22Rv1 (cell line): ENCODE measurements around the gene ROR1.

Experiments
- H3K27ac ChIP-seq: fragments of 450-650 bp; 2 replicates; pipeline ENCODE4 v1.5.1; 2017
- ZFX ChIP-seq: fragments of 450-650 bp; IDR thresholded peaks from 2 replicates; pipeline ENCODE4 v1.6.1; 2017; ENCODE audit warnings: antibody characterized with exemption, borderline replicate concordance
- TF ChIP-seq, protein P1 (sequence below): fragments of 450-650 bp; IDR thresholded peaks from 2 replicates; pipeline ENCODE4 v1.5.1; 2017; ENCODE audit warnings: mild to moderate bottlenecking

Gene ROR1

GRCh38 chr1:63858153-63858552 lies 84.3 kb downstream of the ROR1 start:
- no peak overlapping the region for H3K27ac ChIP-seq
- TF ChIP-seq ZFX, result no peak
- TF ChIP-seq, protein P1, sequence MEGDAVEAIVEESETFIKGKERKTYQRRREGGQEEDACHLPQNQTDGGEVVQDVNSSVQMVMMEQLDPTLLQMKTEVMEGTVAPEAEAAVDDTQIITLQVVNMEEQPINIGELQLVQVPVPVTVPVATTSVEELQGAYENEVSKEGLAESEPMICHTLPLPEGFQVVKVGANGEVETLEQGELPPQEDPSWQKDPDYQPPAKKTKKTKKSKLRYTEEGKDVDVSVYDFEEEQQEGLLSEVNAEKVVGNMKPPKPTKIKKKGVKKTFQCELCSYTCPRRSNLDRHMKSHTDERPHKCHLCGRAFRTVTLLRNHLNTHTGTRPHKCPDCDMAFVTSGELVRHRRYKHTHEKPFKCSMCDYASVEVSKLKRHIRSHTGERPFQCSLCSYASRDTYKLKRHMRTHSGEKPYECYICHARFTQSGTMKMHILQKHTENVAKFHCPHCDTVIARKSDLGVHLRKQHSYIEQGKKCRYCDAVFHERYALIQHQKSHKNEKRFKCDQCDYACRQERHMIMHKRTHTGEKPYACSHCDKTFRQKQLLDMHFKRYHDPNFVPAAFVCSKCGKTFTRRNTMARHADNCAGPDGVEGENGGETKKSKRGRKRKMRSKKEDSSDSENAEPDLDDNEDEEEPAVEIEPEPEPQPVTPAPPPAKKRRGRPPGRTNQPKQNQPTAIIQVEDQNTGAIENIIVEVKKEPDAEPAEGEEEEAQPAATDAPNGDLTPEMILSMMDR, result no peak

DNA sequence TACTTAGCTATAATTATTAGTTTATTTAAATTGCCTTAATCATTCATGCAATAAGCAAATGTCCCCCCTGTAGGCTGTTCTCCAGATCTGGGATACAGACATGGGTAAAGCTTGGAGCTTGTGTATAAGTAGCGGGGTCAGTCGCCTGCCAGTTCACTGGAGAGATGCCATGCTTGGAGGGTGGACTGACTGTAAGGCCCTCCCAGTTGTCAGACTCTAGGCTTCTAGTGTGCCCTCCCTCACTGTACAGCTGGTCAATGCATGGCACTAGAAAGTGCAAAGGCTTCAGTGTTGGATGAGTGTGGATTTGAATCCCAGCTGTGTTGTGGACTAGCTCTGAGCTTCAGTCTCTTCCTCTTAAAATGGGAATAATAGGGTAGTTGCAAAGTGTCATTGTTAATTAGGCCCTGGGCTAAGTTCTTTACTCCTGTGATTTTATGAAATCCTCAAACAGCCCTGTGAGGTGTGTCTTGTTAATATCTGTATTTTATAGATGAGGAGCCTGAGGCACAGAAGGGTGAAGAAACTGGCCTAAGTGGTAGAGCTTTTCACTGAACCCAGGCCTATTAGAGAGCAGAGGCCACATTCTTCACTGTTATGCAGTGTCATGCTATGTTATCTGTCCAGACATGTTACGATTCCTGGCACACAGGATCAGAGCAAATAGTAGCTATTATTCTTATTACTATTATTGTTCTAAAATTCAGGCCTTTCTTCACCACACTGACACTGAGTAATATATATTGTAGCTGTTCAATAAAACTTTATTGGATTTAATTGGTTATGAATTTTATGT lies 85.9 kb downstream of the ROR1 start:
- TF ChIP-seq, protein P1, result no peak
- TF ChIP-seq ZFX, result no peak
- H3K27ac ChIP-seq, result no peak overlapping the region

- TF ChIP-seq, protein P1, result no peak
- TF ChIP-seq ZFX, result no peak
- H3K27ac ChIP-seq, result no peak overlapping the region
These were observed 87.4 kb downstream of the ROR1 start for GRCh38 chr1:63861052-63861691.

- TF ChIP-seq, protein P1, result no peak
- no peak for TF ChIP-seq ZFX
These were observed 89.3 kb downstream of the ROR1 start for GRCh38 chr1:63863145-63863544.

GRCh38 chr1:63864224-63864641 lies 90.4 kb downstream of the ROR1 start:
- no peak for TF ChIP-seq ZFX
- TF ChIP-seq, protein P1, result no peak
- no peak overlapping the region for H3K27ac ChIP-seq

More at GRCh38 chr1:63863145-63863544, 89.3 kb downstream of the ROR1 start:
- H3K27ac ChIP-seq, result no peak overlapping the region

DNA sequence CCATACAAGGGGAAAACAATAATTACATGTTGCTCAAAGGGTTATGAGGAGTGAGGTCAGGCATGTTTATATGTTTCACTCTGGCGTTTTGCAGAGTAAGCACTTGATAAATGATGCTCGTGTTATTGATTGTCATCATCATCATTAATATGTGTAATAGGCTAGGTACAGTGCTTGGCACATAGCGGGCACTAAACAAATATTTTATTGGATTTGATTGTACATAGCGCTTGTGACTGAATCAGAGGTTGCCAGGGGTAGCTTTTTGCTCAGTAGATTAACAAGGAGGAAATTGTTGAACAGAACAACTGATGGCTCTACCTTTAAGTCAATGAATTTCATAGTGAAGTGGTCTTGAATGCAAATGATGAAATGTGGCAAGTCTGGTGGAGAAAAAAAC lies 91.7 kb downstream of the ROR1 start:
- H3K27ac ChIP-seq, result no peak overlapping the region
- TF ChIP-seq, protein P1, result no peak
- TF ChIP-seq ZFX, result no peak

DNA sequence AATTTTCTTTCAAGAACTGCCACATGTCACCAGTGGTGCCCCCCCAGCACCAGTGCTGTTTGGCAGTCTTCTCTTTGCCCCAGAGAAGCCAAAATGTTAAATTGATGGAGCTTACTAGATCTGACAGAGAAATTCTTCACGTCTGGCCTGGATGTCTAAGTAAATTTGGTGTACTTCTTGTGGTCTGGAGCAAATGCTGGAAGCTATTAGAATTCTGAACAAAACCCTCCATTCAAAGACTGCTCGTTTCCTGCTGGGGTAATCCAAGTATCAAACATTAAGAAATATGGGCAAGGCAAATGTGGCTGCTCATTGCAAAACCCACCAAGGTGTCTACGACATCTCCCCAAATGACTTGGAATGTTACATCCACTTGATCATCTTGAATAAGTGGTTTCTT lies 92.3 kb downstream of the ROR1 start:
- no peak for TF ChIP-seq ZFX
- TF ChIP-seq, protein P1, result no peak

More for the DNA sequence above, 92.3 kb downstream of the ROR1 start:
- no peak overlapping the region for H3K27ac ChIP-seq
